HL-60/S4 (cell line): ENCODE results near the gene NKD2.

Experiments
- in situ Hi-C: fragments of 300-500 bp; cut with MboI; formaldehyde crosslinking; loops from 2 replicates; pipeline ENCODE4 v1.14.3; 2022; ENCODE audit warnings: low sequenced_read_pairs

NKD2 gene

GRCh38 chr5:1039706-1040260, 31.2 kb downstream of the NKD2 start:
- in situ Hi-C loops: no loop called here

- in situ Hi-C loops: no loop called here
Observed at GRCh38 chr5:1040571-1040970, 32.0 kb downstream of the NKD2 start.

- in situ Hi-C loops: no loop called here
Observed at GRCh38 chr5:1041225-1042143, 32.9 kb downstream of the NKD2 start.

GRCh38 chr5:1042626-1043025, 34.0 kb downstream of the NKD2 start:
- in situ Hi-C loops: no loop called here

GRCh38 chr5:1043327-1043726, 34.7 kb downstream of the NKD2 start:
- in situ Hi-C loops: no loop called here

- in situ Hi-C loops: no loop called here
Observed at GRCh38 chr5:1044117-1044516, 35.5 kb downstream of the NKD2 start.

GRCh38 chr5:1045960-1046560, 37.5 kb downstream of the NKD2 start:
- in situ Hi-C loops: no loop called here

GRCh38 chr5:1047332-1047965, 38.8 kb downstream of the NKD2 start:
- in situ Hi-C loops: no loop called here

GRCh38 chr5:1048162-1048721, 39.6 kb downstream of the NKD2 start:
- in situ Hi-C loops: no loop called here

- in situ Hi-C loops: no loop called here
Observed at GRCh38 chr5:1048861-1049838, 40.5 kb downstream of the NKD2 start.

GRCh38 chr5:1050423-1051365, 42.1 kb downstream of the NKD2 start:
- in situ Hi-C loops: no loop called here

GRCh38 chr5:1051366-1051720, 42.7 kb downstream of the NKD2 start:
- in situ Hi-C loops: no loop called here

GRCh38 chr5:1052076-1052475, 43.5 kb downstream of the NKD2 start:
- in situ Hi-C loops: no loop called here

GRCh38 chr5:1052641-1053390, 44.2 kb downstream of the NKD2 start:
- in situ Hi-C loops: no loop called here

- in situ Hi-C loops: no loop called here
Observed at GRCh38 chr5:1053391-1054017, 44.9 kb downstream of the NKD2 start.

GRCh38 chr5:1054018-1054798, 45.6 kb downstream of the NKD2 start:
- in situ Hi-C loops: no loop called here
